HG03175 (cell line): ENCODE measurements around the gene EFCAB8.

Experiments
- ATAC-seq: cut with Tn5 transposase; IDR thresholded peaks from one replicate; pipeline ENCODE4 v1.9.1; 2021; ENCODE audit warnings: mild to moderate bottlenecking, moderate library complexity; ENCODE audit not compliant: unreplicated experiment

The EFCAB8 gene

DNA sequence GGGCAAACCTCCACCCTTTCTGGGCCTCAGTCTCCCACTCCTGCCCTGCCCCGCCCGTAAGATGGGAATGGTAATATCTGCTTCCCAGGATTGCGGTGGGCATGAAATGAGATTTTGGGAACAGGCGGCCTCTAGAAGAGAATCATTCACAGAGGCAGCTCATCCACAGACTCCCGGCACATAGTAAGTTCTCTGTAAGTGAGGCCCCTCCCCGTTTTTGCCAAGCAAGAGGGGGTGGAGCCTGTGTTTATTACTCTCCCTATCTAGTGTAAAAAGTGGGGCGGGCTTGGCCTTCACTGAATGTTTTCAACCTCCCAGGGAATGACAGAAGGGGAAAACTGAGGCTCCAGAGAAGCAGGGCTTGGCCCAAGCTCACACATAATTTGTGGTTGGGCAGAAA is 125.5 kb downstream of the EFCAB8 start:
- no peak for ATAC-seq

DNA sequence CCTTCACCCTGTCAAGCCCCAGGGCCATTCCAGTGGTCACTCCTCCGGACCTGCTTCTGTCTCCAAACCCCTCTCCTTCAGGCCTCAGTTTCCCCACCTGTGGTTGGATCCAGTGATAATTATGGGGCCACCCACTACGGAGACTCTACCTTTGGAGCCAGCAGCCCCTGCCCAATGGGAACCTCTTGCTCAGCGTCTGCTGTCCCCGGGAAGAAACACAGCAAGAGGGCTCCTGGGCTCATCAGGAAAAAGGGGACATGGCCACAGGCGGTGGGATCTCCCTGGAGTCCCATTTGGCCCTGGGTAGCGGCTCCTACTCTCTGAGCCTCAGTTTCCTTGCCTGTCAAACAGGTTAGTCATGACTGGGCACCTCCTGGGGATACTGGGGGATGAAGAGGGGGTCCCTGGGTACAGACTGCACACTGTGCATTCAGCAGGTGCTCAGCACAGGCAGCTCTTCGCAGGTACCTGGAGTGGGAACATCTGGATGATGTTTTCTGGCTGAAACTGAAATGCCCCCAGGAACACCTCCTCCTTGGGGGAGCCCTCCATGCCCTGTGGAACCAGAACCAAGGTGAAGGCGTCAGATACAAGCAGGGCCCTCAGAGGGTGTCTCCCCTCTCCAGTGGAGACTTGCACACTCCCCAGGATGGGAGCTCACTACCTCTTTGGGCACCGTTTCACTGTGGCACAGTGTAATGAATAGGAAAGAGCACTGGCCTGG is 126.1 kb downstream of the EFCAB8 start:
- ATAC-seq, result no peak

DNA sequence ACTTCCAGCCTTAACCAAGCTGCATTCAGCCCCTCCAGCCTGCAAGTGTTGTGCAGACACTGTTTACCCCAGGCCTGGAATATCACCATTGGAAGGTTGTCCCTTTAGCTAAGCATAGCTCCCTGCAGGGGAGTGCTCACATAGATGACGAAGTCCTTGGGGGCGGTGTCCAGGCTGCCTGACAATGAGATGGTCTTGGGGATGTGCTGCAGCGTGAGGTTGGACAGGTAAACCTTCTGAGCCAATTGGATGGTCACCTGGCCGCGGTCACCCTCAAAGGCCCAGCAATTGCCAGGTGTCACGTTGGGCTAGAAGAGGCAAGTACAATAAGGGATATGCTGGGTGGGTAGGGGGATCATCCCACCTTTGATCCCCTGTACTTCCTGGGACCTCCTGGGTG is 126.9 kb downstream of the EFCAB8 start:
- ATAC-seq, result no peak

DNA sequence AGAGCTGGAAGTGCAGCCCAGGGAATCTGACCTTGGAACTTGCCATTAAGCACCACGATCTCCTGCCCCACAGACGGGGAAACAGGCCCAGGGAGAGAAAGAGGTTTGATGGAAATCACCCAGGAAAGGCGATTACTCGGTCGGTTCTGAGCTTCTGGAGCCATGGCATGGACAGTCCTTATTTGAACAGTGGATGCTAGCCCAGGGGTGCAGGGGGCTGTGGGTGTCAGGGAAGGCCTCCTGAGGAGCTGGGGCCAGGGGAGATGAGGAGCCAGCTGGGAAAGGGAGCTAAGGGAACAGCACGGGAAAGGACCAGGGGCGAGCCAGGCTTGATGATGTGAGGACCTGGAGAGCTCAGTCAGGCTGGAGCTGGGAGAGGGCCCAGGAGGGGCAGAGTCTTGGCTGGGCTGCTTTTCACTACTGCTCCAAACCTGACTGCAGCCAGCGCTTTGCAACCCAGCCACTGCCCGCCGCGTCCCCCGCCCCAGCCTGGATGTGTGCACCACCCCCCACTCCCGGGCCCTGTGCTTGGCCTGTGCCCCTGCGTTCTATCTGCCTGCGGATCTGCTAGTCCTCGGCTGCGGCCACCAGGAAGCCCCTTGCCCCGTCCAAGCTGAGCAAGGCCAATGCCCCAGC is 127.7 kb downstream of the EFCAB8 start:
- no peak for ATAC-seq

DNA sequence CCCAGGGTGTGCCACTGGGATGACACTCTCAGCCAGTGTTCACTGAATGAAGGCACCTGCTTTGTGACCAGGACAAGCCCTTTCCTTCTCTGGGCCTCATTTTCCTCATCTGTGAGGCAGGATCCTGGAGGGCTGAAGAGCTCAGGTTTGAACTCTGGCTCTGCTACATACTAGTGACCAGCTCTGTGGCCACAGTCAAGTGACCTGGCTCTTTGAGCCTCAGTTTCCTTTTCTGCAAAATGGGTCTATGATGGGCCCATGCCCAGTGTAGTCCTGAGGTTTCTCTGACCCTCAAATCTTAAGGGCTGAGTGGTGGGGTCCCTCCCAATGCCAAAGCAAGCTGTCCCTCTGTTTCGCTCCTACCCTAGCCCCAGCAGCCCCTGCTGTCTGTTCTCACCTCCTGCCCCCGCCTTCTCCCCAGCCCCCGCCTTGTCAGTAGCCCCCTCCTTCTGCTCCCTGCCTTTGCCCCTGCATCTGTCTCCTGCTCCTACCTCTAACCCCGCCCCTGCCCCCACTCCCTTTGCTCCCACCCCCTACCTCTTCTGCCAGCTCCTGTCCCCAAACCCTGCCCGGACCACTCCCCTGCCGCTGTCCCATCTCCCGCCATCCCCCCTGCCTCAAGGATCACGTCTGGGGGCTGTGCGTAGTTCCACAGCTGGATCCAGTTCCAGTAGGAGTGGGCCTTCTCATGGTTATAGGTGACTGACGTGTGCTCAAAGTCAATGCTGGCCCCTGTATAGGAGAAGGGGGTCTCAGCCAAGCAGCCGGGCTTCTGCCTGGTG is 128.5 kb downstream of the EFCAB8 start:
- no peak for ATAC-seq

DNA sequence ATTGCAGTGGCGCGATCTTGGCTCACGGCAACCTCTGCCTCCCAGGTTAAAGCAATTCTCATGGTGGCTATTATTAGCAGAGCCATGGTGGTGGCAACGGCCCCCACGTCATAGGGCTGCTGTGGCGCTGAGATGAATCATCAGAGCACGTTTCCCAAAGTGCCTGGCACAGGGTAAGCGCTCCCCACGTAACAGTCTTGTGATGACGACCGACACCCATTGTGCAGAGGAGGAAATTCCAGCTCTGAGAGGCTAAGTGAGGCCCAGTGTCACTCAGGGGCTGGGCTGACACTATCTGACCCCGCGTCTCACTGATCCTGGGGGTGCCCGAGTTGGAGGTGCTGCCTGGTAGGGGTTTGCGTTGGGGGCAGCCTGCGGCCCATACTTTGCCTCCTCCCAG is 129.3 kb downstream of the EFCAB8 start:
- ATAC-seq, result no peak

DNA sequence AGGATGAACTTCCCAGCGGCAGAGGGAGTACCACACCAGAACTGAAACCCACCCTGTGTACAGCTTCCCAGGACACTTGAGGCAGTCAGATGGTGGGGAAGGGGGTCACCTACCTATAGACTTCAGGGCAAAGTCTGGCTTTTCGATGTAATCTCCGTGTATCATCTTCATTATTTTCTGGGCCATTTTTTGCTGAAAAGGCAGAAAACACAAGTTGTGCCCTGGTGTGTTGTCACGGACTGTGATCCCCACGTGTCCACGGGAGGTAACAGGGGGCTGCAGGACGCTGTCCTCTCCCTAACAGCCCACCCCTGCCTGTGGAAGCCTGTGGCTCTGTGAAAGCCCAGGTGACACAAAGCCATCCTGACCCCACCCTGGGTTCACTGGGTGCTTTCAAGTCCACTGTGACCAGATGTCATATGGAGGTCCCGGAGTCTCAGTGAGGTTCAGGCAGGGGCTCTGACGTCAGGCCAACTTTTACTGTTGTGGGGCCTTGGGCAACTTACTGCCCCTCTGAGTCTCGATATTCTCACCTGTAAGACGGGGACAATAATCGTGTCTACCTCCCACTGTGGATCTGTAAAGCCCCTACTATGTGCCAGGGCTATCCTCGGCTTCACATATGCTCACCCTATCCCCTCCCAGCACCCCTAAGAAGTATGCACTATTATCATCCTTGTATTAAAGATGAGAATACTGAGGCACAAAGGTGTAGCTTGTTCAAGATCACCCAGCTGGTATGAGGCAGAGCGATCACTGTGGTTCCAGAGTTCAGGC is 131.0 kb downstream of the EFCAB8 start:
- no peak for ATAC-seq

DNA sequence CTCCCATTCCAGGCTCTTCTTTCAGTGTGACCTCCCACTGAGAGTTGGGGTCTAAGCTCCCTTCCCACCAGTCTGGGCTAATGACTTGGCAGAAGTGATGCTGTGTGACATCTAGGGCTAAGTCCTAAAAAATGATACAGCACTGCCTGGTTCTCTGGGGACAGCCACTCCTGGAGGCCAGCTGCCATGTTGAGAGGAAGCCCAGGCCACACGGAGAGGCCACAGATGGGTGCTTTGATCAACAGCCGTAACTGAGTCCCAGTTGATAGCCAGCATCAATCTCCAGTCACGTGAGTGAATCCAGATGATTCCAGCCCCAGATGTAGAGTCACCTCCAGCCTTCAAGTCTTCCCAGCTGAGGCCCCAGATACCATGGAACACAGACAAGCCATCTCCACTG is 131.7 kb downstream of the EFCAB8 start:
- no peak for ATAC-seq

DNA sequence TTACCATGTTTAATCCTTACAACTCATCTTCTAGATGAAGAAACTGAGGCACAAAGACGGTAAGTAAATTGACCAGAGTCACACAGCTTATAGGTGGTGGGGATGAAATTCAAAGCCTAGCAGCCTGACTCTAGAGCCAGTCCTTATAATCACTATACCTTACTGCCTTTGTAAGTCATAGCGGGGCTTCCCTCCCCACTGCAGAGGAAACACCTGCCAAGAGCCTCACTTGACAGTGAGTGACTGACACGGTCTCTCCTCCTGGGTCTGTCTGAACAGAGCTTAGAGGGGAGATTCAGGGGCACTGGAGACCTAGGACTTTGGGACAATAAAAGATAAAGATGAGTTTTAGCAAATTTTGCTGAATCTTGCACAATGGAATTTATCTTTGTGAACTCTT is 132.7 kb downstream of the EFCAB8 start:
- ATAC-seq, result no peak

DNA sequence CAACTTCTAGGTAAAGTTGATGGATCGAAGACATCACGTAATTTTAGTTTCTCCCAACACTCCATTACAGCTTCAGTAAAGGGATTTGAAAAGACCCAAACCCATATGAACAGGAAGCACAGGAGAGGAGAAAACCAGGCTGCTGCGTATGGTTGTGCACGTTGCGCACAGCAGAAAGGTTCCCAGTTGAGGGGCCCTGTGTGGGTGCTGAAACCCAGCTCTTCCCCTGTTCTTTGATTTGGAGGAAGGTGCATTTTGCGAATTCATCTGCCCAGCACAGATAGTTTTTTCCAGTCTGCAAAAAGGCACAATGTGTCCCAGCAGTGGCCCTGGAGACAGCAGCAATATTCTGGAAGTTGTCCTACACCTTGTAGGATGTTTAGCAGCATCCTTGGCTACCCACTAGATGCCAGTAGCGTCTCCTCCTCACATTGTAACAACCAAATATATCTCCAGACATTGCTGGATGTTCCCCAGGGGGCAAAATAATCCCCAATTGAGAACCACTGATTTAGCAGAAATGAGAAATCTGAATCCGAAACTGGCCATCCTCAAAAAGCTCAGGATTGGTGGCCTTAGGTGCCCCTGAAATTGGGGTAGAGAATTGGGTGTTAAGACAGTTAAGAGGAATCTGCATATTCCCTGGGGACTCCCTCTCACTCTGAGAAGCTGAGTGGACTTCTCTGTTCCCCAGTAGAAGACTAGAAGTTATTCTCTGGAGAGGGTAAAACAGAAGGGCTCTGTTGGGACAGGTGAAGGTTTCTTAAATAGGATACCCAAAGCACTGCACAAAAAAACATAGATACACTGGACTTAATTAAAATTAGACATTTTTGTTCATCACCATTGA is 133.3 kb downstream of the EFCAB8 start:
- ATAC-seq, result no peak

DNA sequence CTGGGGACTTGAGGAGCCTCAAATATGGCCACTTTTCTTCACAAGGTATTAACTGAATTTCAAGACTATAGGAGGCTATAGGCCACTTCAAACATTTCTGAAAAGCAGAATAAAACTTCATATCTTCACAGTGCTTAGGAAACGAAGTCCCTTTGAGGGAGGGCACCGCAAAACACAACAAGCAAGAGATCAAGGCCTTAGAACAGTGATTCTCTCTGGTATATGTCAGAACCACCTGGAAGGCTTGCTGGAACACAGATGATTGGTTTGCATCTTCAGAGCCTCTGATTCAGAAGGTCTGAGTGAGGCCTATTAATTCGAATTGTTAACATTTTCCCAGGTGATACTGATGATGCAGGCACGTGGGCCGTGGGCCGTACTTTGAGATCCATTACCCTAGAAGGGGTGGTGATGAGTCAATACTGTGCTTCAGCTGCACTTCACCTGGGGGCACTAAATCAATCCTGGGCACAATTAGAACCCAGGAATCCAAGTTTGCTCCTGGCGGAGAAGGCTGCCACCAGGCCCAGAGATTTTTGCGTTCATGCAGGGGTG is 134.8 kb downstream of the EFCAB8 start:
- no peak for ATAC-seq

DNA sequence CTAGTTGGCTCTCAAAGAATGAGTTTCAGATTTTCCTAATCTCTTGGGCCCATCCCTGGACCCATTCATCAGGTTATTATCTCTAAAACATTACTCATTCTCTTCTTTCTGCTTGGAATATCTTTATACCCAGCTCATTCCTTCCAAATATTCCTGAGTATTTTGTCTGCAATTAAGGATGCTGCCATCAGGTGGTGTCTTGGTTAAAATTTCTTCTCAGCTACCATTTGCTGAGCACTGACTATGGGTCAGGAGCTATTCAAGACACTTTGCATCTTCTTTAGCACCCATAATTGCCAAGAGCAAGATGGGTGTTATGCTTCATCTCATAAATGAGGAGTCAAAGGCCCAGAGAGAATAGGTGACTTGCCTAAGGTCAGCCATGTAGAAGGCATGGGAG is 137.1 kb downstream of the EFCAB8 start:
- ATAC-seq, result no peak

DNA sequence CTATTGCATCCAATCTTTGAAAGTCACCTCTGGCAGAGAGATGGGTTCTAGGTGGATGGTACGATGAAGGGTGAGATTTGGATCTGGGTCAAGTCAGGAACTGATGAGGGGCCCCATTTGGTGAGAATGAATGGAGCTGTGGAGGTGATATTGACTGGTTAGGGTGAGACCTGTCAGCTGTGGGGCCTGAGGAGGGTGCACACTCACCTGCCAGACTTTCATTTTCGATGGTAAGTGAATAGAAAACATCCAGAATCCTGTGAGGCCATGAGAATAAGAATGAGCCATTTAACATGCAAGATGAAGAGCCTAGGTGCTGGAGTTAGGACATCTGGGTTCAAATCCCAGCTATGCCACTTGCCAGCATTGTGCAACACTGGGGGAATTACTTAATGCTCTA is 138.7 kb downstream of the EFCAB8 start:
- ATAC-seq, result no peak

DNA sequence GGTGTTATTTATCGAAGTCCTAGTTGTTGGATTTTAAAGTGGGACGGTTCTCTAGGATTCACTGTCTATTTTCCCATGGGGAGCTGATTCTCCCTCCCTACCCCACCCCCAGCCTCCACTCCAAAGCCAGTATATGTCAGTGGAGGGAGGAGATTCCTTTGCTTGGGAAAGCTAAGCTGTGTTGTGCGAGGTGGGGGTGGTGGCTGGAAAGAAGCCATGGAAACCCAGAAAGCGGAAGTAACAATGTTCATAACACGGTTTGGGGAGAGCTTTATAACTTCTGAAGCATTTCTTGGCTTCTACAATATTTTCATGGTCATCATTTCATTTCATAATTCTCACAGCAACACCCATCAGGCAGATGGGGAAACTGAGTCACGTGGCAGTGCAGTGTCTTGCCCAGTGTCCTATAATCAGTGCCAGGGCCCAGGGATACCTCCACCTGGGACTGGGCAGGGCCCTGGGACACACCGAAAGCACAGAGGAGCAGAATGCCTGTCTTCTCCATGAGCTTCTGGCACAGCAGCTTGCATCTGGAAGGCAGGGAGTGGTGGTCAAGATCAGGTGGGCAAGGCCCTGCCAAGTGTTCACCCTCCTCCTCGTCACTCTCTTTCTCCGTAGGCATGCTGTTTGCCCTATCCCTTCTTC is 141.0 kb downstream of the EFCAB8 start:
- ATAC-seq, result no peak

DNA sequence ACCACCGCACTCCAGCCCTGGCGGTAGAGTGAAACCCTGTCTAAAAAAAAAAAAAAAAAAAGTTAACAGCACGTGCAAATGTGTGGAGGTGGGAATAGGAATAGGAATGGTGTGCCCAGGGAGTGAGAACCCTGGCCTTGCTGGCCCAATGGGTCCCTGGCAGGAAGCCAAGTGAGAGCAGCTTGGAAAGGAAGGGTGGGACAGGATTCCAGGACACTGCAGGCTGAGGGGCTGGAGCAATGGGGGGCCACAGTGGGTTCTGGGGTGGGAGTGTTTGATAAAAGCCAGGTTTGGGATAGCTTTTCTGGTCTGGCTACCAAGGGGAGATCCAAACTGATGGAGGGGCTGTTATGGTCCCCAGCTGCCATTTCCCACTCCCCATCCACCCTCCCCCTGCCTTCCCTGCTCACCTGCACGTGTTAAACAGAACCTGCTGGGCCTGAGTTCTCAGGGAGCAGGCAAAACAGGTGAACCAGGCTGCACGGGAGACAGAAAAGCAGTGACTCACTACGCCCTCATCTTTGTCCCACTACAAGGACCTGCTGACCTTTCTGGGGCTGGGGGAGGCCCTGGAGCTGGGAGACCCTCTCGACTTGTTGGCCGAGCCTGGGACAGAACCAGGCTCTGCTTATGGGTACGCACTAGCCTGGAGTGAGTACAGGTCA is 142.2 kb downstream of the EFCAB8 start:
- ATAC-seq, result no peak

DNA sequence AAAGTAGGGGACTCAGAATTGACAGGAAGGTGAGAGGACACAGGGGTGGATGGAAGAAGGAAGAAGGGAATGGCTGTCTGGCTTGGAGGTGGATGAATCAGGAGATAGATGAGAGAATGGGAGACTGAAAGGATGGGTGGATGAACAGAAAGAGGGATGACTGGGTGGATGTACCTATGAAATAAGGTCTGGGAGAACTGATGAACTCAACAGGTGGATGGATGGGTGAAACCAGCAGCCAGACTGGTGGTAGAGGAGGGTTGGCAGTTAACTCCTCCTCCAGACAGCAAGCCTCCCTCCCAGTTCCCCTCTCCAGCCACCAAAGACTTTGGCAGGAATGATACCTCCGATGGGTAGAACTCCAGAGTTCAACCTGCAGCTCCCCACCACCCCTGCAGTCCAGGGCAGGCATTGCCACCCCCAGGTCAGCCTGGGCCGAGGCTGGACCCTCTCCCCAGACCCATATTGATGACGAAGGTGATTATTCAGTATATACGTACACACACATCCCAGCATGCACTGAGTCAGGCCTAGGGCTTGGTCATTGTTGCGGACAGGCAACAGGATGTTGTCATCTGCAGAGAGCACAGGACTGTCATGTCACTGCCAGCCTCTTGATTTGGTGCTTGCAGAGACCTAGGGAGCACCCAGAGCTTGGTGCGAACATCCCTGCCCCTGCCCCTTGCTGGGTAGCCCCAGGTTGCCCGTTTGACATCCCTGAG is 143.5 kb downstream of the EFCAB8 start:
- no peak for ATAC-seq

DNA sequence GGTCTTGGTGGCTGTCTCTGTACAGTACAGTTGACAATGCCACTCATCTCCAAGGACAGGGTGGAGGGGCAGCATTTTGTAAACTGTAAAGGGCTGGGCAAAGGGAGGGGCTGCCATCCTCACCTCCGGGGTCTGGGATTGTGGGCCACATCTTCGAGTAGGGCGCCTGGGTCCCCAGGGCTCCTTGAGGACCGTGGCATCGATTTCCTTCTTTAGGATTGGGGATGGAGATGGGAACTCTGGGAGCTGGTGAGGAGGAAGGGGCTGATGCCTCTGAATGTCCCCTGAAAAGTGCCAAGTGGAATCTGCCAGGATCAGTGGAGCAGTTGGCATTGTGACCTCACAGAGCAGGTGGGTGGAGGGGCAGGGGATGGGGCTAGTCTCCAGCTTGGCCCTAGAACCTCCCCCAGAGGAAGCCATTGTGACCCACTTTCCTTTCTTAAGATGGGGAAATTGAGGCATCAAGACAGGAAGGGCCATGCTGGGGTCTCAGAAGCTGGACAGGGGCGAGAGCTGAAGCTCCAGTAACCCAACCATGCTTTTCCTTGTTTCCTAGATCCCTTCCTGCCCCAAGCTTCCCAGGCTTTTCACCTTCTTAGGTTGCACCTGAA is 145.5 kb downstream of the EFCAB8 start, which contains the start of gene SUN5:
SUN5 (minus strand) TSS at position 293 of the 611 bp plus-strand sequence; CDS start at position 200, 93 bp downstream.
- no peak for ATAC-seq

DNA sequence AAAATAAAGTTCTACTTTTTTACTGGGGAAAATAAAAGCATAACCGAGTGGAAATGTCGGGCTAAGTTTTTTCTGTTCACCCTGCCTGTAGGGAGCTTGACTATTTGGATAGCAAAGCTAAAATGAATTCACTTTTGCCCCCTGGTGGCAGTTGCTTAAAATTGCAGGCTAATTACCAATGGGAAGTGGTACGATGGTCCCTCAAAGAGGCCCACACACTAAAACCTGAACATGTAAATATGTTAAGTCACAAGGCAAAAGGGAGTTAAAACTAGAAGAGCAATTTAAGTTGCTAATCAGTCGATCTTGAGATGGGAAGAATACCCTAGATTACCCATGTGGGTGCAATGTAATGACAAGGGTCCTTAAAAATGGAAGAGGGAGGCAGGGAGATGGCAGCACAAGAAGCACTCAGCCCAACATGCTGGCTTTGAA is 146.4 kb downstream of the EFCAB8 start:
- ATAC-seq, result no peak
